ENCODE measurements around the gene CEP350.

- no peak for TF ChIP-seq CTCF (IDR thresholded peaks at IDR 0.05; ENCODE audit: poor library complexity)
- no peak for TF ChIP-seq EZH2 (IDR thresholded peaks at IDR 0.05; ENCODE audit: borderline replicate concordance)
- TF ChIP-seq EZH2phosphoT487 (IDR thresholded peaks at IDR 0.05; ENCODE audit: low read depth, severe bottlenecking, unreplicated experiment): no peak
Observed at GRCh38 chr1:179984942-179985341, 30.3 kb downstream of the CEP350 start.
